B cell (primary cell): ENCODE measurements around the gene THRAP3.
A peak's percentile ranks its signal among the peaks of the same experiment; 100 is the strongest.

Experiments used
- EZH2 ChIP-seq: IDR thresholded peaks from 2 replicates; pipeline ENCODE4 v1.6.1; 2012; ENCODE audit warnings: borderline replicate concordance, low read depth, mild to moderate bottlenecking, moderate library complexity, low read length; ENCODE audit not compliant: insufficient read depth, poor library complexity, severe bottlenecking
- TF ChIP-seq, protein P1 (sequence below): fragments of 200-600 bp; IDR thresholded peaks from one replicate; pipeline ENCODE4 v1.8.0; 2022; ENCODE audit warnings: antibody characterized with exemption, mild to moderate bottlenecking

DNA sequence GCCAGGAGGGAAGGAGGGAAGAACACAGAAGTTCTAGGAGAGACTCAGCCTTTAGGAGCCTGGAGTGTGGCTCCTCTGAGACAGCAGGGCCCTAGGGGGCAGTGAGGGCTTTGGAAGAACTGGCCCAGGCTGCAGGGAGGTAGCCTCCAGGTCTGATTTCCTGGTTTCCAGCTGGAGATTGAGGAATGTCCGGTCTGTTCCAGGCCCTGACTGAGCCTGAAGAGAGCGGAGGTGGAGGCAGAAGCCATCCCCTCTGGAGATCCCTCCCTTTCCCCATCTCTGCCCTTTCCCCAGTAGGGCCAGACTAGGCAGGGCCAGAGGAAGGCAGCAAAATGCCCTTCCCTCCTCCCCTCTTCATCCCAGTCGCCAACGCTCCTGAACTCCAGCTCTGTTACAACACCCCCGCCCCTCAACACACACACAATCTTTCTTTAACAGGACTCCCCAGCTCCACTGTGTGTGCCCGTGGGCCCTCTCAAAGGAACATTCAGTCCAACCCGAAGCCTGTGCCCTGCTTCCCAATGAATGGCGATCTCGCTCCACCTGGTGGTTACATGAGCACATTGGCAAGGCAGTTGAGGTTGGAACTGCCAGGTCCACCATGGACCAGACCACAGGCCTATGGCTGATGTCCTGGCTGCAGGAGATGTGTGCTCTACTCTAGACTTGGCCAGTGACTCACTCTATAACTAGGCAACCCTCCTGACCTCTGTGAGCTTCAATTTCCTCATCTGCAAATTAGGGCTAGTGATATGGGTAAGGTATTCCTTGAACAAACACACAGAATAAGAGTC lies 36.2 kb upstream of the THRAP3 start:
- TF ChIP-seq, protein P1, sequence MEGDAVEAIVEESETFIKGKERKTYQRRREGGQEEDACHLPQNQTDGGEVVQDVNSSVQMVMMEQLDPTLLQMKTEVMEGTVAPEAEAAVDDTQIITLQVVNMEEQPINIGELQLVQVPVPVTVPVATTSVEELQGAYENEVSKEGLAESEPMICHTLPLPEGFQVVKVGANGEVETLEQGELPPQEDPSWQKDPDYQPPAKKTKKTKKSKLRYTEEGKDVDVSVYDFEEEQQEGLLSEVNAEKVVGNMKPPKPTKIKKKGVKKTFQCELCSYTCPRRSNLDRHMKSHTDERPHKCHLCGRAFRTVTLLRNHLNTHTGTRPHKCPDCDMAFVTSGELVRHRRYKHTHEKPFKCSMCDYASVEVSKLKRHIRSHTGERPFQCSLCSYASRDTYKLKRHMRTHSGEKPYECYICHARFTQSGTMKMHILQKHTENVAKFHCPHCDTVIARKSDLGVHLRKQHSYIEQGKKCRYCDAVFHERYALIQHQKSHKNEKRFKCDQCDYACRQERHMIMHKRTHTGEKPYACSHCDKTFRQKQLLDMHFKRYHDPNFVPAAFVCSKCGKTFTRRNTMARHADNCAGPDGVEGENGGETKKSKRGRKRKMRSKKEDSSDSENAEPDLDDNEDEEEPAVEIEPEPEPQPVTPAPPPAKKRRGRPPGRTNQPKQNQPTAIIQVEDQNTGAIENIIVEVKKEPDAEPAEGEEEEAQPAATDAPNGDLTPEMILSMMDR, result peak; percentile 82
- no peak for TF ChIP-seq EZH2
